CD4-positive, alpha-beta T cell treated with Interleukin-21 for 1 hour (primary cell): ENCODE measurements around the gene MAGI2.

ENCODE experiments used
- DNase-seq: peaks from one replicate; pipeline ENCODE4 v3.0.0-alpha.2; 2020

MAGI2 gene

DNA sequence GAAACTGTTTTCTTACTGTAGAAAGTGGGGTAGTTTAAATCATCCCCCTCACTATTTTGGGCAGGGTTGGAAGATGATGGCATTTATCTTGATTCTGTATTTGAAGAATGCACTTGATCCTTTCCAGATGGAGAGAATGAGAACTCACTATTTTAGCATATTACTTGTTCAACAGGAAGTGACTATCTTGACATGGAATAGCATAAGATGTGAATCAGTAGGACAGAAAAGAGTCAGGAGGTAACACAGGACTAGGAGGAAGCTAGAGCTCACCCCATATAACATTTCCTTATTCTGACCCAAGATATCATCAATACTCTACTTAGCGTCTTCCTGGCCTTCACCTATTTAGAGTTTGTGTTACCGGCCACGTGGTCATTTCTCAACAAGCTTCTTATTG is 1254.7 kb downstream of the MAGI2 start:
- DNase-seq = no peak

DNA sequence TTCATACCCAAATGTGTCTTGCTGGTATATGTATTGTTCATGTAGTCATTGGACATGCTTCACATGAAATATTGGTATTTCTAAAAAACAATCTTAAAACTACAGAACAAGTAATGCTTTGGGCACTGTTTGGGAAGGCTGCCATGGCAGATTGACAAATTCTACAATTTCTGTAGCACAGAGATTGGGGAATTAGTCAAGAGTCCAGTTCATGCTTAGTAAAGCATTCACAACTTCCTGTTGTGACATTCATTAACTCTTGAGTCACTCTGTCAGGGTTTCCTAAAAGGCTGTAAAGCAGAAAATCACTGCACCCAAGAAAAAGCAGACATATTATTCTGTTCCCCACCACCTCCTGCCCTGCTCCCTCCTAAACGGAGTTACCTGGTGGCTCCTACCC is 1256.0 kb downstream of the MAGI2 start:
- no peak for DNase-seq

DNA sequence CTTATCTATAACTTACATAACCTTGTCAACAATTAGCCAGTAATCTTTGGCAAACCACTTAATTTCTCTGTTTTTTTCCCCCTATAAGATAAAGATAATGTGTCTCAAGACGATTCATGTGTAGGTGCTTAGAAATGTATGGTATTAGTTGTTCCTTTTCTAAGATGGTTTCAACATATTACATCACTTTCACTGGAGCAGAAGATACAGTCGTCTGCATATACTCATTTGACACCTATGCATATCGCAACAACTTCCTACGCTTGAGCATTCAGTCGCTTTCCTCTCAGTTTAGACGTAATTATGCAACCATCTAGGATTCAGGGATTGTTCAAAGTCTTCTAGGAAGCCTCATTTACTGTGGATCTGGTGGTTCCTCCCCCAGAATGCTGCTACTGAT is 1258.2 kb downstream of the MAGI2 start:
- no peak for DNase-seq

DNA sequence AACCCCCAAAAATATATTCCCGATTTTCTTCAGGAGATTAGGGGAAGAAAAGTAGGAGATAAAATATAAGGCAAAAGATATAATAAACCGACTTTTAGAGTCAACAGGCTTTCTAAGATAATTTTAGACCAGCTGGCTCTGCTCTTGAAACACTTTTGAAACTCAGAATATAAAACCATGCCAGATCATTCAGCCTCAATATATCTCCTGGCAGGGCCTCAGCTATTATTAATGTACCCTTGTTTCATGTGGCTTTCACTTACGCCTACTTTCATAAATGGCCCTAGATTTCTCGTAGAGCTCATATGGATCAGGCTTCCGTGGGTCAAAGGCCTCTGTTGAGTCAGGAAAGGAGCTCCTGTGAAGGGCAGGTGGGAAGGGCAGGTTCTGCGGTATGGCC is 1258.9 kb downstream of the MAGI2 start:
- no peak for DNase-seq

DNA sequence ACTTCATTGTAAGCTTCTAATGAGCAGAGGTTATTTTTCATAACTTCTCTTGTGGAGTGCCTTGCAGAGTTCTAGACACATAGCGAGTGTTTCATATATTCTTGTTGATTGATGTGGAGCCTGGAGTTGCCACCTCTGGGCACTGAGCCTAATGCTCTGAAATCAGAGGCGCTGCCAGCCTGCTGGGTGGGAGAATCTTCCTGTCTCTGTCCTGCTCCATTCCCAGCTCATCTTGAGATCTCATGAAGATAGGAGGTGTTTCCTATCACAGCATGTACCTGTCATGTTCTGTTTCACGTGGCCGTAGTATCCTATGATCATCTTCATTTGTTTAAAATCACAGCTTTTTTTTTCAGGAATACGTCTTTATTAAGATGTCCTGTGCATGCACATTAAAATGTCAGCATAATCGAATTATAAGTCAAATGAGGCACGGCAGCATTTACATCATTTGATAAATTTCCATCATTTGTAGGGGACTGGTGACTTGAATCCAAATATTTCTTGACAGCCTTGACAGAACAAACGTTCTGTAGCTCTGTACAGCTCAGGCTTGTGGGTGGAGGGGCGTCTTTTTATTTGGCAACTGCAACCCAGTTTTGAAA is 1261.9 kb downstream of the MAGI2 start:
- DNase-seq = no peak

DNA sequence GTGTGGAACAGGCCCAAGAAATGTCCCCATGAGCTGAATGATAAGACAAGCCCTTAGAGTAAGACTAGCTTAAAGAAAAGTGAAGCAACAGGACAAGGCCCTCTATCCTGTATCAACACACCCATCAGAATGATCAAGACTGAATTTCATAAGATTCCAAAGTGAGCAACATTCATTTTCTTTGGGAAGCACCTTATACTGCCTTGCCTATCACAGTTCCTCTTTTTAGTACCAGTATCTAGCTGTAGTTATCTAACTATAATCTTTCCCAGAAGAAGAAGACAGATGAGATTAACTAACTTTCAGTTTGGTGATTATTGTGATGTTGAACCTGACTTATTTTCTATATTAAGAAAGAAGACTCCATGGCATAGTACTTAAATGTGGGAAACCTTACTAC is 1263.7 kb downstream of the MAGI2 start:
- no peak for DNase-seq

DNA sequence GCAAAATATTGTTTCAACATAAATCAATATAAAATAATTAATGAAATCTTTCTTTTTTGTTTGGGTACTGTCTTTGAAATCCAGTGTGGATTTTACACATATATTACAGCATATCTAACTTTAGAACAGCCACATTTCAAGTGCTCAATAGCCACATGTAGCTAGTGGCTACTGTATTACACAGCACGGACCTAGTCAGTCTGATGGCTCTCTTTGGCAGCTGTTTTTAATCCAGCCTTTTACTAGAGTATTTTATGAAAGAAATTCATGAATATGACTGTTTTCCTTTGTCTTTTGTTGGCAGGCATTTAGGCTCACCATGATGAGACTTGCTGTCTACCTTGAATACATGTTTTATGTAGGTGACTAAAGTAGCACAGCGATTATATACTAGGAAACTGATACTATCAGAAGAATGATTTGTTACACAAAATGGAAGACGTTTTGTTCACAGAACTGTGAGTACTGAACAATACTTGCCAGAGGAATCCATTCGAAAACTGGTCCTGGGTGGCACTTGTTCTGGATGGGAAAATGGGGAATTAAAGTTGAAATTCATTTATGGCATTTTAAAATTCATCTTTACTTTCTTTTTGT is 1268.2 kb downstream of the MAGI2 start:
- no peak for DNase-seq

DNA sequence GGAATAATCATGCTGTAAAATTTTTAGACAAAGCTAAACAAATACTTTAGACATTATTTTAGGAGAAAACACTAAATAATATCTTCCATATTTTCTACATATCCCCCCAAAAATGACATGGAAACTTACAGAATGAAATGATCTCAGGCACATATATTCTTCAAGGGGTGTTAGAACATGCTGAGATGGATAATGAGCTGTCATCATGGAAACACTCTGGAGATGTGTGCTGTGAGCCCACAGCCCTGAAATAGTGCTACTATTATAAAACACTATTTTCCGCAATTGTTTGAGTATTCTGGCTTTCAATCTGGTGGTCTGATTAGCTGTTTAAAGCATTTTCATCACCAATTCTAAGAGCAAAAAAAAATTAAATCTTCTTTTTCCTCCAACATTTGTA is 1269.2 kb downstream of the MAGI2 start:
- no peak for DNase-seq

DNA sequence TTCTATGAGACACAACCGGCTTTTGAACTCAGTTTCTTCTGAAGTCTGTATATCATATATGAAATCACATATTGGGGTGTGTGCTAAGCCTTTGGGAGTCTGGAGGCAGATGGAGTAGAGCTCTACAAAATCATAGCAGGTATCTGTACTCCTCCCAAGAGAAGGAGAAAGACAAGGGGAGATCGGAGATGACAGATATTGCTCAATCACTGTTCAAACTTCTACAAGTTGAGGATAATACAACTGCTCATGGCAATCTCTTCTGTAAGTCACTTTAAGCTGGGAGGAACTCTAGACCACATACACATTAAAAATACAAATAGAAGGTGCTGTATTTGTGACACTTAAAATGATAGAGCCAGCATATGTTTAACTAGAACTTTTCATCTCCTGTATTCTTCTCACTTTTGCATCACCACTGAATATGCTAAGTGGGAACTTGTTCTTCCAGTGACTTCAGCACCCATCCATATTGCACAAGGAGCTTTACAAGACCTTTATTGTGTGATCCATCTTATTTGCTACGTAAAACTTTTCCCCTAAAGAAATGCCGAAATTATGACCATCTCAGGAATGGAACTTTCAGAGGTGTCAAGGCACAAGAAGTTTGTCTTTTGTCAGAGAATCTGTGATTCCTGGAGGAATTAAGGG is 1273.5 kb downstream of the MAGI2 start:
- no peak for DNase-seq

DNA sequence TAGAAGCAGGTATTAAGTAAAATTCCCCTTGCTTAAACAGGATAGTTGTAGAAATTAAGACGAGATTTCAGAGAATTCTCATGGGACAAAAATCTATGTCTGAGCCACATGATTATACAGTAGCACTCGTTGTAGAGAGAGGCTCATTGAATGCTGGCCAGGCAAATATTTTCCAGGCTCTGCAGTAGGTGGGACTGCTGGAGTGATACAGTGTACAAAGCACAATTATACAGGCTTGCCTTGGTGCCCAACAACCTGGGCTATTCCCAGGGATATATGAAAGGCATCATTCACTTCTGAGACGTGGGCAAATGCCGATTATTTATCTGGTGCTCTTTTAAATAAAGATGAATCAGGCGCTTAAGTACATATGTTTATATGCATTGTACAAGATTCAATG is 1274.3 kb downstream of the MAGI2 start:
- no peak for DNase-seq

DNA sequence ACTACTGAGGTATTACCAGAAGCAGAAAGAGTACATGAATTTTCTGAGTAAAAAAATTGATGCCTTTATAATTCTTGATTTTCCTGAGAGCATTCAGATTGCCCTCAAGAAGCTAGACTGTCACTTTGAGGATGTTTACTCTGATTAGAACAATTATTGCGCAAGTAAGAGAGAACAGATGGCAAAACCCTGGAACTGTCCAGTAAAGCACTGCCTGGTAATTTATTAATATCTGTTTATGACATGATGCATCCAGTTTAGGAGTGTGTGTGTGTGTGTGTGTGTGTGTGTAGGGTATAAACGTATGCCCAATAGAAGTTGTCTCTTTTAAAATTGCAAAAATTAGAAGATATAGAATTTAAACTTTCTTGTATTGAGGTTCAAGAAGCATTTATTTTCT is 1275.1 kb downstream of the MAGI2 start:
- DNase-seq = no peak

DNA sequence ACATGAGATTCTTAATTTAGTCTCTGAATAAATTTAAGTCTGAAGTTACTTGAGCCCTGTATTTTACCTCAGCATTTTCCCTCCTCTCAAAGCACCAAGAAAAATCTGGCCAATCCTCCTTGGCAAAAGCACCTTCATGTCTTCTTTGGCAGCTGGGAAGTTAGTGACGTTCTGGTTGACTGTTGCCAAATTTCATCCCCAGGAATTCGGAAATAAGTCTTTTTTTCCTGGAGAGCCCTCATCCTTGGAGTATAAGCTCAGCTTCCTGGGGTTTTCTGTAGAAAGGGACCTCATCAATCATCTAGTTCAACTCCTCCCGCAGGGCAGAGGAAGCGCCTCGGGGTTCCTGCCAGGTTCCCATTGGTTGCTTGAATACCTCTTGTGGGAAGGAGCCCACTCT is 1277.3 kb downstream of the MAGI2 start:
- no peak for DNase-seq

DNA sequence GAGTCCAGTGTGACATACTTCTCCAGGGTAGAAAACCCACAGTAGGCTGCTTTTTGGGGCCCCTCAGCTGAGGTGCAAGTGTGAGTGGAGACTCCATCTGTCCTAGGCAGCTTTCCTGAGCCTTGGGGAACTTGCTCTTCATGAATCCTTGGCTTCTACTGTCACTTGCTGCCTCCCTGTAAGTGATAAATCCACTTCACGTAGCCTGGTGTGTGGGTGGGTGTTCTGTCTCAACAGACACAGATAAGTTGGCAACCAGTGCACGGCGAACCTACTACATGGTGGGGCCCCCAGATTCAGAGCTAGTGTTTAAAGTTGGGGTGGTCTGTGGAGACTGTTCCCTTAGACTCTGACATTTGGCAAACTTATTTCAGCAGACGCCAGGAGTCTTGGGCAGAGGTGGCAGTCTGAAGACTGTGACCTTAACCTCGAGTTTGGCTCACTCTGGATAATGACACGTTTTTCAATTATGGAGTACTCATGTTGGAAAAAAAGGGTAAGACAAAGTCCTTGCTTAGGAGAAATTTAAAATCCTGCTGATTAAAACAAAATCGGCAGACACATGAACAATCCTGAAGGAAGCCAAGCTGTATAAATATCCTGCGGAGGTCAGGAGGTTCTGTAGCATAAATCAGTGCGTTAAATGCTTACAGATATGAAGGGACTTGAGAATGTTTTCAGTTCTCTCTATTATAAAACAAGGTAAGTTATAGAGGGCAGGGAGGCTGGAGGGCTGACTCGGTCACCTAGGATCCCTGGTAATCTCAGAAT is 1278.0 kb downstream of the MAGI2 start:
- DNase-seq = no peak

DNA sequence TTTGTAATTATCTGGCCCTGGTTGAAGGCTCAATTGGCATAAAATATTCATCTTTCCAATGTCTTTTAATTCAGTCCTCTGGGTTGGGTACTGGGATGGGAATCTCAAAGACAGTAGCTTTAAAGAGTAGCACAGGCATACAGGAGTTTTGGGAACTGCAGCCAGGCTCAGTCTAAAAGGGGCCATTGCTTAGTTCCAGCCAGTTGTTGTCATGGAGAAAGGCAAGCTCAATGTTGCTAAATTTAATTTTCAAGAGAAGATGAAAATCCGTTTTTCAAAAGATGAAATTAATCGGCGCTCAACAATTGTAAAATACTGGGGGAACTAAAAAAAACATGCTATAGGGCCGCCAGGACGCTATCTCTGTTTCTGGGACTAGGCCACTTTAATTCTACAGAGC is 1279.8 kb downstream of the MAGI2 start:
- no peak for DNase-seq

DNA sequence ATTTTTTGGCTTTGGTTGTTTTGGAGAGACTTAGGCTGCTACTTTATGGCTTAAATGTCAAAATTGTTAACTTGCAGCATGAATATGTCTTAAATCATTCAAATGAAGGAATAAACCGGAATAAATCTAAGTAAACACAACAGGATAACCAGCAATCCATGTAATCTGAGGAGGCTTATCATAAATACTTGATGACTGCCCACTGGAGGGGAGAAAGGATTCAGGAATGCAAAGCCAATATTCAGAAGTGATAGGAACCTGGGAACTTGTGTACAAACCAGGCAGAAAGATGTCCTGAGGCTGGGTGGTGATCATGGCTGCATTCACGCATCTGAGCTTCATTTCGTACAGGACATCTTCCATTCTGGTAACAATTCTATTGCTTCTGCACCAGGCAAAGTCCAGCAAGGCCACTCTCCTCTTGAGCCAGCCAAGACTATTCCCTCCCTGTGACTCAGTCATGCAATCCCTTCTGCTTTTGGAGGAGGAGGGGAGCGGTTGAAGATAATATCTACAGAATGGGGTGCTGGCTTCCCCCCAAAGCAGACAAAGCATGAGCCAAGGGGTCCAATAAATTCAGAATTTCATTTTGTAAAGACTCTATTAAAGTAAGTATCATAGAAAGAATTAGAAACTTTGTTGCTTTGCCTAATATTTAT is 1280.4 kb downstream of the MAGI2 start:
- no peak for DNase-seq

DNA sequence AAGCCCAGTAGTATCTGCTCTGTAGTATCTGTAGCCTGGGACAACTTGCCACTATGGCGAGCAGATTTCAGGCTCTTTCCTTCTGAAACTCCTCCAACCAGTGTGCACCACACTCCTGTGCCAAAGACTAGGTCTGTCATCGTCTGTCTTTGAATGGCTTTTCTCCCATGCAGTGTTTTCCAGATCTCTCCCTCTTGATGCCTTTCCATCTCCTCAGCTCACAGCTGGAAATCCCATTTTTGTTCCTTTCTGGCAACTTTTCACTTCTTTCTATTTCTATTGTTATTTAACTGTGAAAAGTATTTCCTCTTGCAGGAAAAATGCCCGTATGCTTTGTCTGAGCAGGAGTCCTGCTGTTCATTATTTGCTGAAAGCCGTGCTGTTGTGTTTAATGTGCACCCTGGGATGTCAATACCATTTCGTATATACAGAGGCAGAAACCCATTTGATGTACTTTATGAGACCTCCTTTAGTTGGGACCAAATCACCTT is 1281.2 kb downstream of the MAGI2 start:
- no peak for DNase-seq

DNA sequence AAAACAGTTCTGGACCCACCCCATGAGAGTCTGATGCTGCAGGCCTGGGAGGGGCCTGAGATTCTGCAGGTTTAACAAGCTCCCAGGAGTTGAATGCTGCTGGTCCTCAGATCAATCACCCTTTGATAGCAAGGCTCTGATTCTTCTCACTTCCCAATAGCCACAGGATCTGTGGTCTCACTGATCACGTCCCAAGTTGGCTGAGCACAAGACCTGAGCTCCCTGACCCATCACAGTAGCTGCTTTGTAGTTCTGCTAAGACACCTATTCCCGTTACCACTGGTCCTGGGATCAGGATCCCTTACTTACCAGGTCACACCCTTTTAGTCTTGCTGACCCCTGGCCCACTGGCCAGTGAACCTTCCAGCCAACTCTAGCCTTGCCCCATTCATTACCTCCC is 1282.1 kb downstream of the MAGI2 start:
- DNase-seq = no peak

DNA sequence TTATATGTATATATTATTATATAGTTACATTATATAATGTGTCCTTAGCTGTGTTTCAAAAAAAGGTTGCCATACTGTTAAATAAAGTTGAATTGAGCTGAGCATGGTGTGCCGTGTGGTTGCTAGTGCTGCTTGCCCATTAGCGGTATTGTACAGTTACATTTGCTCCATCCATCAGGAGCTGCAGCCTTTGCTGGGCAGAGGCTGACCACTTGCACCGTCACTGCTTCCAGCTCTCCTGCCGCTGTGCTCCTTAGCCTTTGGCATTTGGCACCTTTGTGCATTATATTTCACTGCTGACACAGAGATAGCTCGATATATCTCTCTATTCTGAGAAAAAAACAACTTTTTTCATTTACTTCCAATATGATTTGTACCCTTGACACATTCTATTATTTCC is 1282.7 kb downstream of the MAGI2 start:
- no peak for DNase-seq

DNA sequence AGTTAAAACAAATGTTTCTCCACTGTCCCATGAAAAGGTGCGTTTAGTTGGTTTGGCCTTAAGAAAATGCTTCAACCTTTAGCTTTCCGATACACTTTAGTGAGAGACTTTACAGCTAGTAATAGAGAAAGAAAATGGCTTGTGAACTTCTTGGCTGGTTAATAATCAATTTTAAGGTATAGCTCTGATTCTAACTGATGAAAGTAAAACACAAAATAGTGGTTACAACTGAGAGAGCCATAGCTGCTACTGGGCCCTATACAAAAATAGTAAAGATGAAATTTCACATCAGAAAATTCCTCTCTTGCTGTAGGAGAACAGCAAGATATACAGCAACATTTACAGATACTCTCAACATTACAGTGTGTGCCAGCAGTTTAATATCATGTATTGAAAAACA is 1283.5 kb downstream of the MAGI2 start:
- DNase-seq = no peak

DNA sequence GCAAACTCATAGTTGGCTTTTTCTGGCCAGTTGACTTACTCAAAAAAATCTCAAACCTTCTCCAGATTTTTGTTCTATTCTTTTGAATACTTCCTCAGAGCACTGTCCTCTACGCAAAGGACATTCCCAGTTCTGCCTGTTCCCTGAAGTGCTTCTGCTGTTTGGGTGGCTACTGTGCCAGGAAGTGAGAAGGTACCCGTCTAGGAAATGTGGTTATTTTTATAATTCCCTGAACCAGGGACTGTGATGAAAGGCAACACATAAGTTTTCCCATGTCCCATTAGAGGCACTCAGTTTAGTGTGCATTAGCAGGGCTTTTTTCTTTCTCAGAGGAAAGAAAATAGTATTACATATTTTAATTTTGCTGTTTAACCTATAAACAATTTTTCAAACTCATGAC is 1284.6 kb downstream of the MAGI2 start:
- DNase-seq = no peak

DNA sequence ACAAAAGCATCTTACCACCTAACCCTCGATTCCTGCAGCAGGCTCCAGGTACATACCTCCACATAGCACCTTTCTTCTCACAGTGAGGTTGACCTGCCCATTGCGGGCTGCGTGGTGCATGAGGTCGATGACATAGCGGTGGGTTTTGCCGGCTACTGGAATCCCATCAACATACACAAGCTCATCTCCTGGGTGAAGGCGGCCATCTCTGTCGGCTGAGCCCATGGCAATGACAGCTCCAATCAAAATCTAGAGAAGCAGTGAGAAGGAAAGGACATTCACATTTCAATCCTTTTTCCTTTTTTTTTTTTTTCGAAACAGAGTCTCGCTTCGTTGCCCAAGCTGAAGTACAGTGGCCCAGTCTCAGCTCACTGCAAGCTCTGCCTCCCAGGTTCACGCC is 1285.6 kb downstream of the MAGI2 start:
- DNase-seq = no peak

DNA sequence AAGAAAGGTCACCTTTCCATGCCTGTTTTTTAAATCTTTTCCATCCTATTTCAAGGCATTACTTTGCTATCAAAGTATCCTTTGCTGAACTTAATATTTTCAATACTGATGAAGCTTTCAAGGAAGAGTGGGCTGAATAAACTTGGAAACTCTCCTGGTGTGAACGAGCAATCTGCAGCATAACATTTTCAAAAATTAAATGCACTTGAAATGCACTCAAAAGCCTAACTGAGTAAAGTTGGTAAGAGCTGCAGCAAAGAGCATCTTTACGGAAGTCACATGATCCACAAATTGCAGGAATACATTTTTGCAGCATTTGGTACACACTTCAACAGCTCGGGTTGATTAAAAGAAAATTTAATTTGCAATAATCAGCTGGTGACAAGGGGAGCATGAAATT is 1287.6 kb downstream of the MAGI2 start:
- no peak for DNase-seq

DNA sequence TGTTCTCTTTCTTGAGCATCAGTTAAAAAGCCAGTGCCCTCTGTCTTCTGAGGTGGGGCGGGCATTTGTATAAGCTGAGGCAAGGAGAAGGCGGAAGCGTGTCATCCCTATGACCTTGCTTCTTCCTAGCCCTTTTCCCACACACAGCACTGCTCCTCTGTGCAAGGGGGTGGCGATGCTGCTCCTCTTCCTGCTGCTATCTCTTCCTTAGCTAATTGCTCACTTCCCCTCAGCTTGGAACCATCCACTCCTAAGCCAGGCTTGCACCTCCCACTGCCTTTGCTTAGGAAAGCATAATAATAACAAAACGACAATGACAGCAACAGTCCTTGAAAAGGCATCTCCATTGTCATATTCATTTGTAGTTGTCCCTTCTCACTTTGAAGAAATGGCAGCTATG is 1288.0 kb downstream of the MAGI2 start:
- no peak for DNase-seq
